Measurements from ENCODE around the gene TPCN2. TPM values are rescaled to one million over a fixed set of nuclear protein-coding genes. Genes with fewer than 3 reads are reported as not detected.

Gene TPCN2
- total RNA-seq = 5.9 and 8.7 TPM in 2 replicates

DNA sequence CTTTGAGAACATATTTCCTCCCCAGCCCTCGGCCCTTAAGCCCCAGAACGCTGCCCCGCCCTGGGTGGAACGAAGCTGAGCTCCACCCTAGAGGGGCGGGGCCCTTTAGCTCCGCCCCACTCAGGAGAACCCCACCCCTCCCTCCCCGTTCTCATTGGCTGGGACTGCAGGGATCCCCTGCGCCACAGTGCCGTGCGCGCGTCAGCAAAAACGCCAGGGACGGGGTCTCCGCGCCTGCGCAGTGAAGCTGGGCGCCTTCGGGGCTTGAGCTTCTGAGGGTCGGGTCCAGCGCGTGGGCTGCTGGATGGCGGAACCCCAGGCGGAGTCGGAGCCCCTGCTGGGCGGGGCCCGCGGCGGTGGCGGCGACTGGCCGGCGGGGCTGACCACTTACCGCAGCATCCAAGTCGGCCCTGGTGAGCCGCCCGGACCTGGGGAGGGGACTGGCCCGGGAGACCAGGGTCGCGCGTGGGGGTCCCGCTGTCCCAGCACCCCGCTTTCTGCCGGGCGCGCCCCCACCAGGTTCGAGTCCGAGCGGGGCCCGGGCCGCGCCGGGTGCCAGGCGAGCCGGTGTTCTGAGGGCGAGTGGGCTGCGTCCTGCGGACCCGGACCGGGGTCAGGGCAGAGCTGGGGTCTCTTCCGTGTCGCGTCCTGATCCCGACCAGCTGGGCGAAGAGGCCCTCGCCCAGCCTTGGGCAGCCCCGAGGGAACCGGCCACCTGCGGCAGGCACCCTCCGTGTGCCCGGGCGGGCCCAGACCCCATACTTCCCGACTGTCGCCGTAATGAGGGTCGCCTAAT lies at the start of gene TPCN2:
Gene TPCN2 (plus strand): TSS at position 239 of the 796 bp plus-strand sequence. CDS start 66 bp downstream, at position 305.

DNA sequence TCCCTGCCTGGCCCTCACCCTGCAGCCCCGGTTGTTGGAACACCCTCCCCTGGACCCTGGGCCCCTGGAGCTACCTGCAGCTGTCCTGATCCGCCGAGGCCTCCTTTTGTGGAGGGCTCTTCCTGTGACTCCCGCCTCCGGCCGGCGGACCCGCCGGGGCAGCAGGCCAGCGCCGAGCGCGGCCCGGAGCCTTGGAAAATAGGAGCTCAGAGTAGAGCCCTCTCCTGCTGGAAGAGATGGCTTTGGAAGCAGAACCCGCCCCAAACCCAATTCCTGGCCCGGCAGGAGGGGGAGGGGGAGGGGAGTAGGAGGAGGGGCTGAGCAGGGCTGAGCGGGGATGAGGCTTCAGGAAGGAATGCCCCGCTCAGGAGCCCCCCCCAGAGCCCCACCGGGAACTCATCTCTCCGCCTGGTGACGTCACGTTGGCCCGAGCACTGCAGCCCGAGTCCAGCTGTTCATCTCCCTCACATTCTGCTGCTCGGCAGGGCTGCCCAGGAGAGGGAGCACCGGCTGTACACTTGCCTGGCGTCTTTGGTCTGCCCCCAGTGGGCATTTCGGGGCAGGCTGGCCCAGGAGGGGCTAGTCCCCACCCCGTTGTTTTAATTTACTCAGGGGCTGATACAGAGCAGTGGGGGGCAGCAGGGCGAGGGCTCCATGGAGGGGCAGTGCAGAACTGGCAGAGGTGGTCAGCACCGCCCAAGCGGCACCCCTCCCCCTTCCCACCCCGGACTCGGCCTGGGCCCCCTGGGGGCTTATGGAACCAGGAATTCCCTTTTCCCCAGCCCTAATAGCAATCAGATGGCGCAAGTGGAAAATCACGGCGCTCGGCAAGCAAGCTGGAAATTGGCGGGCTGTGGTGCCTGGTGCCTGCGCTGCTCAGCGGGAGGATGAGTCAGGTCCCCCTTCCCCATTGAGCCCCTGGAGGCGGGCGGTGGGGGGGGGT lies 35.5 kb upstream of the TPCN2 start, which contains the start of gene MRGPRF:
Gene MRGPRF (minus strand): TSS at position 238 of the 943 bp plus-strand sequence. CDS start 3,345 bp downstream, outside the sequence.

DNA sequence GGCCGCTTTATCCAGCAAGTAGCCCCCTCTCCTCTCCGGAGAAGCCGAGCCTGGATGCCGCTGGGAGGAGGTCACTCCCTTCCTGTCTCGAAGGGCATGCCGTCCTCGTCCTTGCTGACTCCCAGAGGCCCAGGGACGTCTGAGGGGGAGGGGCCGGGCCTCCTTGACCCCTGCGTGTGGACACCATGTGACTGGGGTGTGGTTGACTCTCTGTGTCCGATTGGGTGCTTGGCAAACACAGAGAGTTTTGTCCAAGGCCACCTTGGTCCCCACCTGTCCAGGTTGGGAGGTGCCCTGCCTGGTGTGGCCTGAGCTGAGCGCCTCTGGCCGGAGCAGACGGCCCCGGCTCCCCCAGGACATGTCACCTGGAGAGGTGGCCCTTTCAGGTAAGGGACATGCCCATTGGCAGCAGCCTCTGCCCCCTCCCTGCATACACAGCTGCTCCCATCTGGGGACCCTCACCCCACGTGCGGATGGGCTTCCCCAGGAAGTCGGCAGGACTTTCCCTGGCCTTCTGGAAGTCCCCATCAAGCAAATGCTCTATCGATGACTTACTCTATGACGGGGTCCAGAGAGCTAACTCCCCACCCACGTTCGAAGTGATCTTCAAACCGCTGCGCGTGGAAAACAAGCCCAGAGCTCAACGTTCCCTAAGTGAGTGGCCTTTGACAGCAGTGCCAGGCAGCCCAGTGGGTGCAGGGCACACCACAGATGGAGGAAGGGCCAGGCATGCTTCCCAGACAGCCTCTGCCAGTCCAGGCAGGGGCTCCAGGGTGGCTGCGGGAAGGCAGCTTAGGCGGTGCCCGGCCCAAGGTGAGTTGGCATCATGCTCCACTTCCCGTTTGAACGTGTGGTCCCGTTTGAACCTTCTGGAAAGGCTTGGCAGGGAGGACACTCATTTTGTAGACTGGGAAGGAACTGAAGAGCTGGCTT lies 106.8 kb downstream of the TPCN2 start, which contains the start of gene SMIM38:
Gene SMIM38 (plus strand): TSS at position 634 of the 933 bp plus-strand sequence. CDS start 1,912 bp downstream, outside the sequence.

Other genes with a start within 250 kb of the TPCN2 start
- gene CPT1A, start 207.0 kb upstream of the TPCN2 start, total RNA-seq = 30.2 and 30.7 TPM in 2 replicates
- 53.0 and 63.6 TPM in 2 replicates for gene MRPL21, start 145.1 kb upstream of the TPCN2 start, total RNA-seq
- 9.3 and 11.3 TPM in 2 replicates for gene IGHMBP2, start 145.0 kb upstream of the TPCN2 start, total RNA-seq
- gene MRGPRD, start 67.9 kb upstream of the TPCN2 start, total RNA-seq = not detected in 2 replicates
- 9.4 and 10.1 TPM in 2 replicates for gene MRGPRF, start 35.7 kb upstream of the TPCN2 start, total RNA-seq
- under 0.01 and 0.85 TPM in 2 replicates for gene SMIM38, start 107.0 kb downstream of the TPCN2 start, total RNA-seq
- gene MYEOV, start 245.2 kb downstream of the TPCN2 start, total RNA-seq = 0.85 and 4.8 TPM in 2 replicates